Measurements from ENCODE around the gene HIPK1.

DNA sequence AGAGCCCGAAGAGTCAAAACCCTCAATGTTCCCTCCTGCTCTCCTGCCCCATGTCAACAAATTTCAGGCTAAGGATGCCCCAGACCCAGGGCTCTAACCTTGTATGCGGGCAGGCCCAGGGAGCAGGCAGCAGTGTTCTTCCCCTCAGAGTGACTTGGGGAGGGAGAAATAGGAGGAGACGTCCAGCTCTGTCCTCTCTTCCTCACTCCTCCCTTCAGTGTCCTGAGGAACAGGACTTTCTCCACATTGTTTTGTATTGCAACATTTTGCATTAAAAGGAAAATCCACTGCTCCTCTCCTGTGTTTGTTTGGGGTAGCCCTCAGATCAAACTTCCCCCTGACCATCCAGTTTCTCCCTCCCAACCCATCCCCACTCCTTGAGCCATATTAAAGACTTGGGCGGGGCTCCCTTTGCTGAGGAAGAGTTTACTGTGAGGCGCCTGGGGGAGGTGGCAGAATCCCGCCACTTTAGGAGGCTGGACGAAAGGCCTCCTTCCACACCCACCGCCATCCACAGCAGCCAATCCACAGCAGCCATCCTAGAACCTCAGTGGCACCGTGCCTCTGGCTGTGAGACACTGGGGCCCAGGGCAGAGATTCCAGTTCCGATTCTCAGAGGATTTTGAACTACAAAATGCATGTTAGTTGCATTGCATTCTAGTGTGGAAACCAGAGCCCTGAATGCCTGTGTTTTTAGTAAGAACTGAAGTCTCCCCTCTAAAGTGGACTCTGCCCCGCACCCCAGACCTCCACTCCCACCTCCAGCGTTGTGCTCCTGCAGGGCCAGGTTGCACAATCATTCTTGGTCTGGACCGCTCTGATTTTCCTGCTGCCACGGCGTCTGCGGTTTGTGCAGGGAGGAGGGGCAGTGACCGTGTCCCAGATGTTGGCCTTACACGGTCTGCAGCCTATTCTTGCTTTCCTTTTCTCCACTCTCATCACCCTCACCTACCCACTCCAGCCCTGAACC is 53.1 kb downstream of the HIPK1 start:
- TF ChIP-seq EZH2 (IDR thresholded peaks at IDR 0.05) (no peak), POLR2AphosphoS5 (IDR thresholded peaks at IDR 0.05; ENCODE audit: borderline replicate concordance, low read depth, low read length) (no peak), FOXP2 (optimal IDR thresholded peaks at IDR 0.05; ENCODE audit: control extremely low read depth, extremely low read length, insufficient read depth) (no peak)
